ENCODE data around the gene SDR42E2. TPM values are rescaled to one million over a fixed set of nuclear protein-coding genes. Genes with fewer than 3 reads are reported as not detected.

Gene SDR42E2
- total and polyA plus RNA-seq, 7 experiments from 2014 or later, result 0.07 to 1.6 (median 0.81) TPM; not detected in 1

DNA sequence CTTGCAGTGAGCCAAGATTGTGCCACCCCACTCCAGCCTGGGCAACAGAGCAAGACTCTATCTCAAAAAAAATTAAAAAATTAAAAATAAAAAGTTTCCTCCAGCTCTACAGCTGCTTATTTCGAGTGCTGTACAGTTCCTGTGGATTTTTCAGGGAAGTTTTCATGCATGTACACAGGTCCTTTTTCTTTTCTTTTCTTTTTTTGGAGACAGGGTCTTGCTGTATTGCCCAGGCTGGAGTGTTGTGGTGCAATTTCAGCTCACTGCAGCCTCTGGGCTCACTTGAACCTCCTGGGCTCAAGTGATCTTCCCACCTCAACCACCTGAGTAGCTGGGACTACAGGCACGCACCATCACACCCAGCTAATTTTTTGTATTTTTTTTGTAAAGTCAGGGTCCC lies 59.7 kb downstream of the SDR42E2 start:
- Histone ChIP-seq H3K9me3 (ENCODE audit: control insufficient read depth in 2 of 3, low read length in 3 of 3) (no peaks in the 10 kb centered on the region), H3K27ac (ENCODE audit: low read depth, low read length) (no peak overlapping the region), H3K4me3 (ENCODE audit: low read length) (no peak overlapping the region), H3K4me1 (ENCODE audit: control insufficient read depth in 2 of 2, insufficient read depth in 2 of 2, low read length in 2 of 2) (no peaks in the 10 kb centered on the region), H3K27me3 (ENCODE audit: control insufficient read depth in 2 of 2, insufficient read depth in 2 of 2, low read length in 2 of 2) (no peaks in the 10 kb centered on the region), H3K36me3 (ENCODE audit: control insufficient read depth in 2 of 3, insufficient read depth in 3 of 3, low read length in 3 of 3) (peaks cover 0 to 7% (median 0%) of the 10 kb centered on the region in 3 experiments)
- Mint-ChIP-seq H3K4me3 (no peak overlapping the region), H3K4me1 (peaks cover 0 to 16% (median 4%) of the 10 kb centered on the region in 7 donors), H3K9me3 (no peaks in the 10 kb centered on the region), H3K36me3 (peaks cover 0 to 22% (median 0%) of the 10 kb centered on the region in 5 donors), H3K27ac (no peak overlapping the region), H3K27me3 (no peaks in the 10 kb centered on the region)
- ChIA-PET CTCF (interaction anchor here (0.8 kb wide), 1 partner anchor 639 kb away, joined by 3 read pairs; no protein-coding TSS in a partner anchor), POLR2A (interaction anchor here (0.9 to 1.5 kb wide), 3 partner anchors 12 to 26 kb away, joined by 3 read pairs; no protein-coding TSS in a partner anchor)
- DNase-seq, result no peak
- no peak for ATAC-seq
- intact Hi-C loops (cut with micrococcal nuclease), result no loop called here

GRCh38 chr16:22222998-22223397 lies 60.7 kb downstream of the SDR42E2 start:
- H3K27me3 ChIP-seq (ENCODE audit: control insufficient read depth in 2 of 2, insufficient read depth in 2 of 2, low read length in 2 of 2), result no peaks in the 10 kb centered on the region
- no peak for ATAC-seq
- peaks cover 0 to 7% (median 0%) of the 10 kb centered on the region in 3 experiments for H3K36me3 ChIP-seq (ENCODE audit: control insufficient read depth in 2 of 3, insufficient read depth in 3 of 3, low read length in 3 of 3)
- Mint-ChIP-seq H3K9me3 (no peaks in the 10 kb centered on the region), H3K36me3 (peaks cover 0 to 20% (median 0%) of the 10 kb centered on the region in 5 donors), H3K27me3 (no peaks in the 10 kb centered on the region), H3K27ac (no peak overlapping the region), H3K4me1 (peaks cover 0 to 13% (median 4%) of the 10 kb centered on the region in 7 donors), H3K4me3 (no peak overlapping the region)
- ChIA-PET CTCF (no interaction called here), POLR2A (no interaction called here)
- H3K4me1 ChIP-seq (ENCODE audit: control insufficient read depth in 2 of 2, insufficient read depth in 2 of 2, low read length in 2 of 2), result no peaks in the 10 kb centered on the region
- intact Hi-C loops (cut with micrococcal nuclease), result no loop called here
- no peak for DNase-seq
- H3K4me3 ChIP-seq (ENCODE audit: low read length), result no peak overlapping the region
- H3K9me3 ChIP-seq (ENCODE audit: control insufficient read depth in 2 of 3, low read length in 3 of 3), result no peaks in the 10 kb centered on the region
- H3K27ac ChIP-seq (ENCODE audit: low read depth, low read length), result no peak overlapping the region

DNA sequence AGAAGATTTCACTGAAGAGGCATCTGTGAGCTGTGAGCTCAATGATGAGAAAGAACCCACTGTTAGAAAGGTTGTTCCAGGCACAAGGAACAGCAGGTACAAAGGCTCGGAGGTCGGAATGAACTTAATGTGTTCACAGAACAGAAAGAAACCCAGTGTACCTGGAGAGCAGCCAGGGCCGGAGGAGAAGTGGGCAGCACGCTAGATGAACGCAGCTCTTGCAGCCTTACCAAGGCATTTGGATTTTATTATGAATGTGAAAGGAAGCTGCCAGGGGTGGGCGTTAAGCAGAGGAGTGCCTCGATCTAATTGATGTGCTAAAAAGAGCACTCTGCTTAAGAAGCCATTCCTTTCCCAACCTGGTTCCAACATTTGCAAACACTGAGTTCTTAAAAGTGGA lies 62.8 kb downstream of the SDR42E2 start:
- H3K4me3 ChIP-seq (ENCODE audit: low read length), result no peak overlapping the region
- peak overlapping the region in 1 of 9 donors; percentile 63 for H3K27ac Mint-ChIP-seq
- ChIA-PET CTCF (no interaction called here), POLR2A (interaction anchor here (0.7 kb wide), 1 partner anchor 75 kb away, joined by 3 read pairs; no protein-coding TSS in a partner anchor)
- intact Hi-C loops (cut with micrococcal nuclease), result no loop called here
- peaks cover 0 to 13% (median 3%) of the 10 kb centered on the region in 3 experiments for H3K36me3 ChIP-seq (ENCODE audit: control insufficient read depth in 2 of 3, insufficient read depth in 3 of 3, low read length in 3 of 3)
- ATAC-seq (no peak), DNase-seq (no peak)
- H3K9me3 Mint-ChIP-seq, result no peaks in the 10 kb centered on the region
- no peak overlapping the region for H3K27ac ChIP-seq (ENCODE audit: low read depth, low read length)
- H3K9me3 ChIP-seq (ENCODE audit: control insufficient read depth in 2 of 3, low read length in 3 of 3), result no peaks in the 10 kb centered on the region
- peaks cover 0 to 18% (median 2%) of the 10 kb centered on the region in 5 donors for H3K36me3 Mint-ChIP-seq
- no peaks in the 10 kb centered on the region for H3K27me3 ChIP-seq (ENCODE audit: control insufficient read depth in 2 of 2, insufficient read depth in 2 of 2, low read length in 2 of 2)
- no peak overlapping the region for H3K4me3 Mint-ChIP-seq
- no peaks in the 10 kb centered on the region for H3K27me3 Mint-ChIP-seq
- no peaks in the 10 kb centered on the region for H3K4me1 ChIP-seq (ENCODE audit: control insufficient read depth in 2 of 2, insufficient read depth in 2 of 2, low read length in 2 of 2)
- H3K4me1 Mint-ChIP-seq, result peaks cover 0 to 12% (median 4%) of the 10 kb centered on the region in 7 donors

DNA sequence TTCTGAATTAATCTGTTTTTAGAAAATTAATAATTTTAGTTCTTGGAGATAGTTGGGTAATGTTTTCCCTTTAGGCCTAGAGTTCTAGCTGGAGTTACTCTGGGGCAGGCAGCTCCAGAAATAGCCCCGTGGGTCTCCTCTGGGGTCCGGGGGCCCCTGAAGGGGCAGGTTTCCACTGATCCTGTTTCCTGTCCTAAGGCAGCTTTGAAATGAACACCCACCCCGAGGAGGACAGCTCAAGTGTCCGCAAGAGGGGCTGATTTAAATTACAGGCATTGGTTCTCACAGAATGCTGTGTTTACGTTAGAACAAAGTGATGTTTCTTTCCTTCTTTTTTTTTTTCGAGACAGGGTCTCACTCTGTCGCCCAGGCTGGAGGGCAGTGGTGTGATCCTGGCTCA lies 67.6 kb downstream of the SDR42E2 start:
- Mint-ChIP-seq H3K27ac (no peak overlapping the region), H3K4me1 (peaks cover 0 to 14% (median 2%) of the 10 kb centered on the region in 7 donors), H3K27me3 (no peaks in the 10 kb centered on the region), H3K4me3 (no peak overlapping the region), H3K36me3 (peaks cover 0 to 34% (median 13%) of the 10 kb centered on the region in 5 donors), H3K9me3 (no peaks in the 10 kb centered on the region)
- CTCF ChIA-PET, result no interaction called here
- H3K9me3 ChIP-seq (ENCODE audit: control insufficient read depth in 2 of 3, low read length in 3 of 3), result no peaks in the 10 kb centered on the region
- H3K4me3 ChIP-seq (ENCODE audit: low read length), result no peak overlapping the region
- intact Hi-C loops (cut with micrococcal nuclease), result no loop called here
- POLR2A ChIA-PET, result no interaction called here
- H3K27me3 ChIP-seq (ENCODE audit: control insufficient read depth in 2 of 2, insufficient read depth in 2 of 2, low read length in 2 of 2), result no peaks in the 10 kb centered on the region
- H3K27ac ChIP-seq (ENCODE audit: low read depth, low read length), result no peak overlapping the region
- no peaks in the 10 kb centered on the region for H3K4me1 ChIP-seq (ENCODE audit: control insufficient read depth in 2 of 2, insufficient read depth in 2 of 2, low read length in 2 of 2)
- peaks cover 0 to 13% (median 3%) of the 10 kb centered on the region in 3 experiments for H3K36me3 ChIP-seq (ENCODE audit: control insufficient read depth in 2 of 3, insufficient read depth in 3 of 3, low read length in 3 of 3)
- ATAC-seq (no peak), DNase-seq (no peak)

GRCh38 chr16:22232277-22233036 lies 70.2 kb downstream of the SDR42E2 start:
- Mint-ChIP-seq H3K9me3 (no peaks in the 10 kb centered on the region), H3K27ac (peak overlapping the region in 2 of 9 donors; percentile 14 to 72), H3K36me3 (peaks cover 0 to 26% (median 13%) of the 10 kb centered on the region in 5 donors), H3K4me3 (no peak overlapping the region), H3K4me1 (peaks cover 0 to 14% (median 0%) of the 10 kb centered on the region in 7 donors), H3K27me3 (no peaks in the 10 kb centered on the region)
- Histone ChIP-seq H3K4me3 (ENCODE audit: low read length) (no peak overlapping the region), H3K4me1 (ENCODE audit: control insufficient read depth in 2 of 2, insufficient read depth in 2 of 2, low read length in 2 of 2) (no peaks in the 10 kb centered on the region), H3K27me3 (ENCODE audit: control insufficient read depth in 2 of 2, insufficient read depth in 2 of 2, low read length in 2 of 2) (no peaks in the 10 kb centered on the region), H3K9me3 (ENCODE audit: control insufficient read depth in 2 of 3, low read length in 3 of 3) (no peaks in the 10 kb centered on the region), H3K27ac (ENCODE audit: low read depth, low read length) (no peak overlapping the region), H3K36me3 (ENCODE audit: control insufficient read depth in 2 of 3, insufficient read depth in 3 of 3, low read length in 3 of 3) (peaks cover 0 to 6% (median 3%) of the 10 kb centered on the region in 3 experiments)
- ChIA-PET CTCF (no interaction called here), POLR2A (interaction anchor here (0.7 to 1.2 kb wide), 2 partner anchors 19 to 870 kb away, joined by 3 read pairs; no protein-coding TSS in a partner anchor)
- ATAC-seq (no peak), DNase-seq (peak in 1 of 9 donors; percentile 28)
- intact Hi-C loops (cut with micrococcal nuclease), result no loop called here

DNA sequence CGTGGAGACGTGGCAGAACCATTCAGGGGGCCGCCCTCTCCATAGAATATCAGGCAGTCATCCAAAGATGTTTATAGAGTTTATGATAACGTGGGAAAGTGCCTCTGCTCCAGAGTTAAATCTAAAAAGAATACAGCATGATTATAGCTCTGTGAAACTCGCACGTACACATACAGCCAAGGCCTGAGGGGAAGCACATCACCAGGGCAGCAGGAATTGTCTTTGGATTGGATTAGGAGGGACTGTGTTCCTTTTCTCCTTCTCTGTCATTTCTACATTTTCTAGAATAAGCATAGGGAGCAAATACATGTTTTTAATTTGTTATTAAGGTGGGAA lies 70.7 kb downstream of the SDR42E2 start:
- Histone ChIP-seq H3K9me3 (ENCODE audit: control insufficient read depth in 2 of 3, low read length in 3 of 3) (no peaks in the 10 kb centered on the region), H3K4me1 (ENCODE audit: control insufficient read depth in 2 of 2, insufficient read depth in 2 of 2, low read length in 2 of 2) (no peaks in the 10 kb centered on the region), H3K27ac (ENCODE audit: low read depth, low read length) (no peak overlapping the region), H3K27me3 (ENCODE audit: control insufficient read depth in 2 of 2, insufficient read depth in 2 of 2, low read length in 2 of 2) (no peaks in the 10 kb centered on the region), H3K4me3 (ENCODE audit: low read length) (no peak overlapping the region), H3K36me3 (ENCODE audit: control insufficient read depth in 2 of 3, insufficient read depth in 3 of 3, low read length in 3 of 3) (peaks cover 0 to 6% (median 3%) of the 10 kb centered on the region in 3 experiments)
- POLR2A ChIA-PET, result interaction anchor here (1.2 kb wide), 1 partner anchor 19 kb away, joined by 3 read pairs; no protein-coding TSS in a partner anchor
- no peak for DNase-seq
- intact Hi-C loops (cut with micrococcal nuclease), result no loop called here
- Mint-ChIP-seq H3K9me3 (no peaks in the 10 kb centered on the region), H3K27me3 (no peaks in the 10 kb centered on the region), H3K4me1 (peaks cover 0 to 14% (median 0%) of the 10 kb centered on the region in 7 donors), H3K4me3 (no peak overlapping the region), H3K27ac (no peak overlapping the region), H3K36me3 (peaks cover 0 to 26% (median 13%) of the 10 kb centered on the region in 5 donors)
- CTCF ChIA-PET, result no interaction called here
- no peak for ATAC-seq
